WTC11 (cell line): ENCODE results near the gene ZFP36L1.

ENCODE experiments used
- CREM ChIP-seq: sonication (generic); formaldehyde crosslinking; IDR thresholded peaks from 2 replicates; pipeline ENCODE4 v1.8.1; 2022; ENCODE audit warnings: mild to moderate bottlenecking, missing genetic modification reagents, moderate library complexity
- FOXK1 ChIP-seq: sonication (generic); formaldehyde crosslinking; IDR thresholded peaks from 2 replicates; pipeline ENCODE4 v1.8.0; 2022; ENCODE audit warnings: mild to moderate bottlenecking, moderate library complexity, missing genetic modification reagents
- FOXP1 ChIP-seq: sonication (generic); formaldehyde crosslinking; IDR thresholded peaks from 2 replicates; pipeline ENCODE4 v1.8.0; 2022; ENCODE audit warnings: missing genetic modification reagents, mild to moderate bottlenecking, moderate library complexity, borderline replicate concordance
- NFYB ChIP-seq: sonication (generic); formaldehyde crosslinking; conservative IDR thresholded peaks from 2 replicates; pipeline ENCODE4 v1.8.0; 2022; ENCODE audit warnings: low read depth, missing genetic modification reagents
- ZNF121 ChIP-seq: sonication (generic); formaldehyde crosslinking; IDR thresholded peaks from 2 replicates; pipeline ENCODE4 v1.8.0; 2023; ENCODE audit warnings: missing genetic modification reagents
- TF ChIP-seq, protein P1 (sequence below): fragments of 200-600 bp; IDR thresholded peaks from 2 replicates; pipeline ENCODE4 v1.8.0; 2022; ENCODE audit warnings: antibody characterized with exemption
- TF ChIP-seq, protein P2 (sequence below): sonication (generic); formaldehyde crosslinking; IDR thresholded peaks from 2 replicates; pipeline ENCODE4 v1.8.0; 2023; ENCODE audit warnings: missing genetic modification reagents, mild to moderate bottlenecking, borderline replicate concordance

DNA sequence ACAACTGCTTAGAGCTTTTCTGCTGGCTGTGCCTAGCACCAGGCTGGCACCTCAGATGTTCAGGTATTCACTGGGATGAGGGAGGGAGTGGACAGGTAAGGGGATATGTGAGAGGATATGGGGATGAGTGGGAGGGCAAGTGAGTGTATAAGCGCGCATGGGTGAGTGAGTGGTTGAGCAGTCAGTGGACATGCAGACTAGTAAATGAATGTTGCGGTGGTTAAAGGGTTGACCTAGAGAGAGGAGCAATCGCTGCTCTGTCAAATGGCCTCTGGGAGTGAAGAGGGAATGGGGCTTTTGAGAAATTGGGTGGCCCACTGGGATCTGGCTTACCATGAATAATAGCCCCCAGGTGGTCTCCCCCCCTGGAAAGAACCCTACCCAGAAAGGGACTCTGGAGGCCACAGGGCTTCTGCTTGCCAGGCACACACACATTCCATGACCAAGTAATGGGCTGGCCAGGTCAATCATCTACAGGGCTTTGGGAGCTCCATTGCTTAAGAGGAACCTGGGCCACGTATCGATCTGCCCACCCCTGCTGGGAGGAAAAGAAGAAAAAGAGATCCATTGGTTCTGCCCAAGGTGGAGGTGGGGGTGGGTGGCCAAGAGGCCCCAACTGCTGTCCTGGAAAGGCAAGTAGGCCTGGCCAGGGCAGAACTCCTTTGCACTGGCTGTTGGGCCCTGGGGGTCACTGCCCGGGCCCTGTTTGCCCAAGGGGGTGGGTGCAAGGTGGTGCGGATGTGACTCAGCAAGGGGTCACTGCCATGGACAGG lies 30.8 kb upstream of the ZFP36L1 start:
- TF ChIP-seq NFYB (CRISPR knock-in tag): no peak
- no peak for TF ChIP-seq ZNF121 (CRISPR knock-in tag)
- TF ChIP-seq, protein P1, sequence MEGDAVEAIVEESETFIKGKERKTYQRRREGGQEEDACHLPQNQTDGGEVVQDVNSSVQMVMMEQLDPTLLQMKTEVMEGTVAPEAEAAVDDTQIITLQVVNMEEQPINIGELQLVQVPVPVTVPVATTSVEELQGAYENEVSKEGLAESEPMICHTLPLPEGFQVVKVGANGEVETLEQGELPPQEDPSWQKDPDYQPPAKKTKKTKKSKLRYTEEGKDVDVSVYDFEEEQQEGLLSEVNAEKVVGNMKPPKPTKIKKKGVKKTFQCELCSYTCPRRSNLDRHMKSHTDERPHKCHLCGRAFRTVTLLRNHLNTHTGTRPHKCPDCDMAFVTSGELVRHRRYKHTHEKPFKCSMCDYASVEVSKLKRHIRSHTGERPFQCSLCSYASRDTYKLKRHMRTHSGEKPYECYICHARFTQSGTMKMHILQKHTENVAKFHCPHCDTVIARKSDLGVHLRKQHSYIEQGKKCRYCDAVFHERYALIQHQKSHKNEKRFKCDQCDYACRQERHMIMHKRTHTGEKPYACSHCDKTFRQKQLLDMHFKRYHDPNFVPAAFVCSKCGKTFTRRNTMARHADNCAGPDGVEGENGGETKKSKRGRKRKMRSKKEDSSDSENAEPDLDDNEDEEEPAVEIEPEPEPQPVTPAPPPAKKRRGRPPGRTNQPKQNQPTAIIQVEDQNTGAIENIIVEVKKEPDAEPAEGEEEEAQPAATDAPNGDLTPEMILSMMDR: no peak
- TF ChIP-seq, protein P2, sequence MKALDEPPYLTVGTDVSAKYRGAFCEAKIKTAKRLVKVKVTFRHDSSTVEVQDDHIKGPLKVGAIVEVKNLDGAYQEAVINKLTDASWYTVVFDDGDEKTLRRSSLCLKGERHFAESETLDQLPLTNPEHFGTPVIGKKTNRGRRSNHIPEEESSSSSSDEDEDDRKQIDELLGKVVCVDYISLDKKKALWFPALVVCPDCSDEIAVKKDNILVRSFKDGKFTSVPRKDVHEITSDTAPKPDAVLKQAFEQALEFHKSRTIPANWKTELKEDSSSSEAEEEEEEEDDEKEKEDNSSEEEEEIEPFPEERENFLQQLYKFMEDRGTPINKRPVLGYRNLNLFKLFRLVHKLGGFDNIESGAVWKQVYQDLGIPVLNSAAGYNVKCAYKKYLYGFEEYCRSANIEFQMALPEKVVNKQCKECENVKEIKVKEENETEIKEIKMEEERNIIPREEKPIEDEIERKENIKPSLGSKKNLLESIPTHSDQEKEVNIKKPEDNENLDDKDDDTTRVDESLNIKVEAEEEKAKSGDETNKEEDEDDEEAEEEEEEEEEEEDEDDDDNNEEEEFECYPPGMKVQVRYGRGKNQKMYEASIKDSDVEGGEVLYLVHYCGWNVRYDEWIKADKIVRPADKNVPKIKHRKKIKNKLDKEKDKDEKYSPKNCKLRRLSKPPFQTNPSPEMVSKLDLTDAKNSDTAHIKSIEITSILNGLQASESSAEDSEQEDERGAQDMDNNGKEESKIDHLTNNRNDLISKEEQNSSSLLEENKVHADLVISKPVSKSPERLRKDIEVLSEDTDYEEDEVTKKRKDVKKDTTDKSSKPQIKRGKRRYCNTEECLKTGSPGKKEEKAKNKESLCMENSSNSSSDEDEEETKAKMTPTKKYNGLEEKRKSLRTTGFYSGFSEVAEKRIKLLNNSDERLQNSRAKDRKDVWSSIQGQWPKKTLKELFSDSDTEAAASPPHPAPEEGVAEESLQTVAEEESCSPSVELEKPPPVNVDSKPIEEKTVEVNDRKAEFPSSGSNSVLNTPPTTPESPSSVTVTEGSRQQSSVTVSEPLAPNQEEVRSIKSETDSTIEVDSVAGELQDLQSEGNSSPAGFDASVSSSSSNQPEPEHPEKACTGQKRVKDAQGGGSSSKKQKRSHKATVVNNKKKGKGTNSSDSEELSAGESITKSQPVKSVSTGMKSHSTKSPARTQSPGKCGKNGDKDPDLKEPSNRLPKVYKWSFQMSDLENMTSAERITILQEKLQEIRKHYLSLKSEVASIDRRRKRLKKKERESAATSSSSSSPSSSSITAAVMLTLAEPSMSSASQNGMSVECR (CRISPR knock-in tag): no peak
- TF ChIP-seq FOXP1 (CRISPR knock-in tag): no peak
- no peak for TF ChIP-seq CREM (CRISPR knock-in tag)
- no peak for TF ChIP-seq FOXK1 (CRISPR knock-in tag)
